ENCODE measurements around the gene CMTM7. TPM values are rescaled to one million over a fixed set of nuclear protein-coding genes. Genes with fewer than 3 reads are reported as not detected.
A peak's percentile ranks its signal among the peaks of the same experiment; 100 is the strongest.

The CMTM7 gene
- total RNA-seq, 2 experiments from 2014 or later = 31.5 to 35.2 TPM

DNA sequence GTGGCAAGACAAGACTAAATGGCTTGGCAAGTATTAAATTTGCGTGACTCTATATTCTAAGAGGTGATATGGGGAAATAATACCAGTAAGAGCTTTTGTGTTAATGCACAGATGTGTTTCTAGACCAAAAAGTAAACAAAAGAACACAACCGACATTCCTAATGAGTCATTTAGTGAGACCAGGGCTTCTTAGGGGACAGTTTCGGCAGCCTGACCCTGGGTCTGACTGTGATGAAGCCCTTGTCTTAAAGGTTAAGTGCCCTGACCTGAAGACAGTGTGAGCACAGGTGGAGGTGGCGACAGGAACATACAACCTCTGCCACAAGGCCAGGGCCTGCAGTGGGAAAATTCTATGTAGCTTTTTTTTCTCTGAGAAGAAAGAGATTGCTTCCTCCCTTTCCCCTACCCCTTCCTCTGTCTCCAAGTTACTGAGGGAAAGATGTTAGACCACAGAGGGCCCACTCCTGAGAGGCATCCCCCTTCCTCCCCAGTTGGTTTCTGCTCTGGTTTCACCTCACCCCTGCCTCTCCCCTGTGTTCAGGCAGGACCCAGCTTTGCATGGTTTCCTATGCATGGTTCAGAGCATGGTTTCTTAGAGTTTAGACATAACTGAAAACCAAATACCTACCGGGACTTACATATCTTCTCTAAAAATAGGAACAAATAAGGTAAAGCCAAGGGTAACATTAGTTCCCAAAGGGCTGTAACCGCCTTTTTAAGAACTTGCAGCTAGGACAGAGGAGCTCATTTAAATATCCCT, 24.8 kb upstream of the CMTM7 start:
- ATAC-seq (ENCODE audit: poor library complexity) = no peak
- H3K4me3 Mint-ChIP-seq = no peak overlapping the region
- intact Hi-C loops (cut with DNase I, micrococcal nuclease) = loop anchor here in 1 of 2 experiments (10.0 kb wide), 1 partner anchor 308 kb away; no protein-coding TSS in a partner anchor
- no peaks in the 10 kb centered on the region for H3K9me3 ChIP-seq (ENCODE audit: control insufficient read depth in 1 of 2, insufficient read depth in 1 of 2, low read length in 2 of 2)
- H3K36me3 Mint-ChIP-seq (ENCODE audit: low read depth) = peaks cover 14% of the 10 kb centered on the region
- peaks cover 9% of the 10 kb centered on the region for H3K36me3 ChIP-seq (ENCODE audit: insufficient read depth, low read length)
- ChIA-PET CTCF (interaction anchor here (0.7 kb wide), 1 partner anchor 101 kb away, joined by 3 read pairs; no protein-coding TSS in a partner anchor), POLR2A (interaction anchor here (1.3 to 1.4 kb wide), 2 partner anchors 79 to 103 kb away, joined by 3 to 4 read pairs; no protein-coding TSS in a partner anchor)
- H3K4me1 Mint-ChIP-seq (ENCODE audit: low read depth) = peaks cover 27% of the 10 kb centered on the region
- H3K4me3 ChIP-seq (ENCODE audit: low read length) = no peak overlapping the region
- H3K27ac ChIP-seq (ENCODE audit: low read depth in 1 of 2, low read length in 2 of 2) = no peak overlapping the region
- H3K4me1 ChIP-seq (ENCODE audit: insufficient read depth, low read length) = peaks cover 20% of the 10 kb centered on the region
- no peaks in the 10 kb centered on the region for H3K27me3 Mint-ChIP-seq
- peak overlapping the region; percentile 93 for H3K27ac Mint-ChIP-seq
- no peak for DNase-seq
- no peaks in the 10 kb centered on the region for H3K27me3 ChIP-seq (ENCODE audit: control insufficient read depth in 1 of 2, insufficient read depth in 2 of 2, low read length in 2 of 2)
- no peaks in the 10 kb centered on the region for H3K9me3 Mint-ChIP-seq
- TF ChIP-seq, protein P1, sequence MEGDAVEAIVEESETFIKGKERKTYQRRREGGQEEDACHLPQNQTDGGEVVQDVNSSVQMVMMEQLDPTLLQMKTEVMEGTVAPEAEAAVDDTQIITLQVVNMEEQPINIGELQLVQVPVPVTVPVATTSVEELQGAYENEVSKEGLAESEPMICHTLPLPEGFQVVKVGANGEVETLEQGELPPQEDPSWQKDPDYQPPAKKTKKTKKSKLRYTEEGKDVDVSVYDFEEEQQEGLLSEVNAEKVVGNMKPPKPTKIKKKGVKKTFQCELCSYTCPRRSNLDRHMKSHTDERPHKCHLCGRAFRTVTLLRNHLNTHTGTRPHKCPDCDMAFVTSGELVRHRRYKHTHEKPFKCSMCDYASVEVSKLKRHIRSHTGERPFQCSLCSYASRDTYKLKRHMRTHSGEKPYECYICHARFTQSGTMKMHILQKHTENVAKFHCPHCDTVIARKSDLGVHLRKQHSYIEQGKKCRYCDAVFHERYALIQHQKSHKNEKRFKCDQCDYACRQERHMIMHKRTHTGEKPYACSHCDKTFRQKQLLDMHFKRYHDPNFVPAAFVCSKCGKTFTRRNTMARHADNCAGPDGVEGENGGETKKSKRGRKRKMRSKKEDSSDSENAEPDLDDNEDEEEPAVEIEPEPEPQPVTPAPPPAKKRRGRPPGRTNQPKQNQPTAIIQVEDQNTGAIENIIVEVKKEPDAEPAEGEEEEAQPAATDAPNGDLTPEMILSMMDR (IDR thresholded peaks at IDR 0.05) = no peak

DNA sequence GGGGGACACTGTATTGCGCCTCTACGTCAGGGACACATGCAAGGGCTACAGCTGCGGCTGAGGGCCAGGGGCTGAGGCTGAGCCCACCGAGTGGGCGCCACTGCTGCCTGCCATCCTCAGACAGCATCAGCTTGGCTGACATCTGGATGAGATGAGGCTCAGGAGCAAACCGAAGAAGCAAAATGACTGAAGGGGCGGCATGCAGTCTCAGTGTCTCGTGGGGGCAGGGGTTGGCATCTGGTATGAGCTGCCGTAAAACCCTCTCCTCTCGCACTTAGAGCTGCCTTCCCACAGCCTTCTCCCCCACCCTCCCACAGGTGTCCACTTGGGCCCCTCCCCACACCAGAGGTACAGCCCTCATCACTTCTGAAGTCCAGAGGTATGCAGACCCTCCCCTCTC, 24.2 kb upstream of the CMTM7 start:
- Mint-ChIP-seq H3K9me3 (no peaks in the 10 kb centered on the region), H3K4me1 (ENCODE audit: low read depth) (peaks cover 33% of the 10 kb centered on the region), H3K4me3 (no peak overlapping the region), H3K27me3 (no peaks in the 10 kb centered on the region), H3K27ac (peak overlapping the region; percentile 93), H3K36me3 (ENCODE audit: low read depth) (peaks cover 10% of the 10 kb centered on the region)
- intact Hi-C loops (cut with DNase I, micrococcal nuclease) = loop anchor here in 1 of 2 experiments (10.0 kb wide), 1 partner anchor 307 kb away; no protein-coding TSS in a partner anchor
- Histone ChIP-seq H3K4me3 (ENCODE audit: low read length) (no peak overlapping the region), H3K4me1 (ENCODE audit: insufficient read depth, low read length) (peaks cover 26% of the 10 kb centered on the region), H3K27me3 (ENCODE audit: control insufficient read depth in 1 of 2, insufficient read depth in 2 of 2, low read length in 2 of 2) (no peaks in the 10 kb centered on the region), H3K36me3 (ENCODE audit: insufficient read depth, low read length) (peaks cover 9% of the 10 kb centered on the region), H3K27ac (ENCODE audit: low read depth in 1 of 2, low read length in 2 of 2) (no peak overlapping the region), H3K9me3 (ENCODE audit: control insufficient read depth in 1 of 2, insufficient read depth in 1 of 2, low read length in 2 of 2) (no peaks in the 10 kb centered on the region)
- ChIA-PET CTCF (interaction anchor here (0.7 kb wide), 1 partner anchor 101 kb away, joined by 3 read pairs; no protein-coding TSS in a partner anchor), POLR2A (interaction anchor here (1.3 kb wide), 1 partner anchor 79 kb away, joined by 3 read pairs; no protein-coding TSS in a partner anchor)
- TF ChIP-seq, protein P1 (IDR thresholded peaks at IDR 0.05) = no peak
- no peak for DNase-seq
- no peak for ATAC-seq (ENCODE audit: poor library complexity)

DNA sequence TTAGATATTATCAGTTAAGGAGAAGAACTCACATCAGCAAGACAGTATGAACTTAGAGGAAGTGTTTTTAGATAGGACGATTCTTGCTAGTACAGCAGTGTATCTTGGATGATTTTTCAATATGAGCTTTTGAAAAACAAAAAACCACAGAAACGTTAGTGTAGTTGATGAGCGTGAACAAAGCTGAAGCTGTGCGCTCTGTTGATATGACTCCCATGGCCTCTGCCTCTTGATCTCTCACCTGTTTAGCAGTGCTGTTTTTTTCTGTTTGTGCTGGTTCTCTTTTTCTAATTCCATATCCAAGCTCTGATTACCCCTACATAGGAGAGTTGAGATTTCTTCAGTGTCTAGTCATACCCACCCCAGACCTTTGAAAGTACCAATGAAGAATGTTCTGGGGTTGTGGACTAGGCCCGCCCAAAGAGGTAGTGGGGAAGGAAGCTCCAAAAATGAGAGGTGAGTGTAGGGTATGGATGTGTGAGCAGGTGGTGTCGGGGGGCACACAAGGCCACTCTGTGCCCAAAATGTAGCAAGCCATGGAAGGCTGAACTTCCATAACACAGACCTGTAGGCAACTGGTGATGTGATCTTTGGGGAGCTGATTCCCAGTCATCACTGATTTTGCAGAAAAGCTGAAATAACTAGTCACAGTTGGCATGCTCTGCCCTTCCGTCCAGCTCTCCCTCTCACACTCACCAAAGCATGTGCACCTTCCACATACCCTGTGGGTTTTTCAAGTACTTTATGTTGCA, 20.0 kb upstream of the CMTM7 start:
- ATAC-seq (ENCODE audit: poor library complexity) (peak; percentile 85), DNase-seq (peak in 11 of 14 experiments; percentile 8 to 67 (median 29))
- H3K27me3 Mint-ChIP-seq = no peaks in the 10 kb centered on the region
- intact Hi-C loops (cut with DNase I, micrococcal nuclease) = loop anchor here in 1 of 2 experiments (1.0 to 10.0 kb wide), 3 partner anchors 41 to 293 kb away; no protein-coding TSS in a partner anchor
- TF ChIP-seq, protein P1 (IDR thresholded peaks at IDR 0.05) = no peak
- no peak overlapping the region for H3K4me3 ChIP-seq (ENCODE audit: low read length)
- H3K9me3 Mint-ChIP-seq = no peaks in the 10 kb centered on the region
- H3K4me3 Mint-ChIP-seq = peak overlapping the region; percentile 8
- H3K27me3 ChIP-seq (ENCODE audit: control insufficient read depth in 1 of 2, insufficient read depth in 2 of 2, low read length in 2 of 2) = no peaks in the 10 kb centered on the region
- H3K36me3 Mint-ChIP-seq (ENCODE audit: low read depth) = peaks cover 4% of the 10 kb centered on the region
- peaks cover 36% of the 10 kb centered on the region for H3K4me1 ChIP-seq (ENCODE audit: insufficient read depth, low read length)
- peak overlapping the region; percentile 93 for H3K27ac Mint-ChIP-seq
- POLR2A ChIA-PET = interaction anchor here (0.6 to 2.5 kb wide), 31 partner anchors 8 to 739 kb away, joined by 3 to 29 read pairs (median 5); partner anchors contain the start of genes CMTM6, CMTM7 and CNOT10
- no peaks in the 10 kb centered on the region for H3K9me3 ChIP-seq (ENCODE audit: control insufficient read depth in 1 of 2, insufficient read depth in 1 of 2, low read length in 2 of 2)
- CTCF ChIA-PET = interaction anchor here (1.5 to 2.2 kb wide), 4 partner anchors 37 to 196 kb away, joined by 4 to 19 read pairs (median 5); no protein-coding TSS in a partner anchor
- H3K36me3 ChIP-seq (ENCODE audit: insufficient read depth, low read length) = peaks cover 4% of the 10 kb centered on the region
- peaks cover 52% of the 10 kb centered on the region for H3K4me1 Mint-ChIP-seq (ENCODE audit: low read depth)
- H3K27ac ChIP-seq (ENCODE audit: low read depth in 1 of 2, low read length in 2 of 2) = peak overlapping the region; percentile 50 to 77

All from CD4-positive, alpha-beta T cell (primary cell).